GM18520 (cell line): Measurements from ENCODE around the gene ANGPTL2.
"Not testable (repeated sequence)": the region's sequence is repeated elsewhere in the genome, so short reads cannot be mapped to it uniquely, and the experiment has no call there.

Experiments
- ATAC-seq: cut with Tn5 transposase; IDR thresholded peaks from one replicate; pipeline ENCODE4 v1.9.1; 2021; ENCODE audit not compliant: unreplicated experiment

Gene ANGPTL2

GRCh38 chr9:127155314-127155960 lies 33.0 kb upstream of the ANGPTL2 start:
- no peak for ATAC-seq

DNA sequence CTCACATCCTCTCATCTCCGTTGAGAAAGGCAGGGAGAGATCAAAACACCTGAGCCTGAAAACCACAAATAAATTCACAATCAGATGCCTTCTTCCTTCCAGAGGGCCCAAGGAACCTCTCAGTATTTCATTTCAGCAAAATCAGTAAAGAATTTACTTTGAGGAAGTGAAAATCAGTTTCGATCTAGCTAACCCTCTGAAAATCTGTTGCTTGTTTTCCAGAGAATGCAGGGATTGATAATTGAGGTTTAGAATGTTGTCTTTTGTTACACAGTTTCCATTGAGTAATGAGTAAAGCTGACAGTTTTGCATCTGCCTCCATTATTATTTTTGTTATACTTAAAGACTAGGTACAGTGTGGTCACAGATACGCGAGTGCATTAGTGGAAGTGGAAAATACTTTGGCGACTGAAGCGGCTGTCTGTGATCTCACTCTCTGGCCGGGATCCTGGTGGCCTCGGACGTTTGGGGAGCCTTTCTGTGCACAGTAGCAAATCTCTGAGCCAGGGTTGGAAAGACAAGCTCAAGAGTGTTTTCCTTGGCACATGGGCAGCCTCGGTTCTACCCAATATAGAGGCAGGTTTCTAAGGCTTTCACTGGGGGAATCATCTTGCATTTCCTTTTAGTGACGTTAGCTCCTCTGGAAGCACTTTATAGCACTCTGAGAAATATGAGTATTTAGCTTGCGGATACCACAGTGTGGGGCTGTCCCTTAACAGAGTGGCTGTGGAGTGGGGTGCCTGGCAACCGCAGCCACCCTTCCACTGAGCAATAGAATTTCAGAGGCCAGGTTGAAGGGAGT lies 32.2 kb upstream of the ANGPTL2 start:
- ATAC-seq = no peak

- no peak for ATAC-seq
Measured at GRCh38 chr9:127154003-127154389, 31.6 kb upstream of the ANGPTL2 start.

DNA sequence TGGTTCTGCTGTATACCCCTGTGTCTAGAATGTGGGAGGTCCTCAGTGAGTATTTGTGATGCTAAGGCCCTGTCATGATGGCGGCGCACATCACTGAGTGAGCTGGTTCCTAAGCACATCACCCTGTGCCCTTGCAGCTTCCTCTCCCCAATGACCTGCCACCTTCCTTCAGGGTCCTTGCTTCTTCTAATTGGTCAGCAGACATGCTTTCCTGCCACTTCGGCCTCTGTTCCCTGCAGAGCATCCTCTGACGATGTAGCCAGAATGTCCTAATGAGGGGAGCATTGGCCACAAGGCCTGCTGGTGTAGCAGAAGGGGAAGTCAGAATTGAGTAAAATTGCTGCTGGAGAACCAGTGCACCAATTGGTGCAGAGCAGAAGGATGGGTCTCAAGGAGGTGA lies 31.1 kb upstream of the ANGPTL2 start:
- no peak for ATAC-seq

- ATAC-seq = no peak
Measured at GRCh38 chr9:127149463-127150390, 27.3 kb upstream of the ANGPTL2 start.

DNA sequence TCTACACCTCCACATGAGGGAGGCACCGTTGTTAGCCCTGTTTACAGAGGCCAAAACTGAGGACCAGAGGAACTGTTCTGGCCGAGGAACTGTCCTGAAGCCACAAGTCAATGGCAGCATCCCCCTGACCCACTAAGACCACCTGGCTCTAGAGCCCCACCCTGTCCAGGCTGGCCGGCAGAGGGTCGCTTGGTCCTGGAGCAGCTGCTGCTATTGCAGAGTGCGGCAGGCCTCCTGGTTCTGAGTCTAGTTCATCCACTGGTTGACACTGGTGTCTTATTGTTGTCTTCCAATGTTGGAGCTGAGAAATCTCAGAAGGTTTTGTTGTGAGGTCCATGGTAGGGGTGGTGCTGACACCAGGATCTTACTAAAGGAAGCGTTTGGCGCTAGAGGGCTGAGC lies 26.6 kb upstream of the ANGPTL2 start:
- no peak for ATAC-seq

- ATAC-seq = no peak
Measured at GRCh38 chr9:127148014-127148413, 25.6 kb upstream of the ANGPTL2 start.

DNA sequence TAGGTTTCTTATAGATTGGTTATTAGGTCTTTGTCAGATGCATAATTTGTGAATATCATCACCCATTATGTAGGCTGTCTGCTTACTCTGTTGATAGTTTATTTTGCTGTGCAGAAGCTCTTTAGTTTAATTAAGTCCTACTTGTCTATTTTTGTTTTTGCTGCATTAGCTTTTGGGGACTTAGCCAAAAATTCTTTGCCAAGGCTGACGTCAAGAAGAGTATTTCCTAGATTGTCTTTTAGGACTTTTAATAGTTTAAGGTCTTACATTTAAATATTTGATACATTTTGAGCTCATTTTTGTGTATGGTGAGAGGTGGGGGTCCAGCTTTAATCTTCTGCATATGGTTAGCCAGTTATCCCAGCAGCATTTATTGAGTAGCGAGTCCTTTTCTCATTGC lies 24.8 kb upstream of the ANGPTL2 start:
- no peak for ATAC-seq

- ATAC-seq = not testable (repeated sequence)
Measured at GRCh38 chr9:127146841-127147240, 24.4 kb upstream of the ANGPTL2 start.

GRCh38 chr9:127144670-127145445 lies 22.4 kb upstream of the ANGPTL2 start:
- no peak for ATAC-seq

DNA sequence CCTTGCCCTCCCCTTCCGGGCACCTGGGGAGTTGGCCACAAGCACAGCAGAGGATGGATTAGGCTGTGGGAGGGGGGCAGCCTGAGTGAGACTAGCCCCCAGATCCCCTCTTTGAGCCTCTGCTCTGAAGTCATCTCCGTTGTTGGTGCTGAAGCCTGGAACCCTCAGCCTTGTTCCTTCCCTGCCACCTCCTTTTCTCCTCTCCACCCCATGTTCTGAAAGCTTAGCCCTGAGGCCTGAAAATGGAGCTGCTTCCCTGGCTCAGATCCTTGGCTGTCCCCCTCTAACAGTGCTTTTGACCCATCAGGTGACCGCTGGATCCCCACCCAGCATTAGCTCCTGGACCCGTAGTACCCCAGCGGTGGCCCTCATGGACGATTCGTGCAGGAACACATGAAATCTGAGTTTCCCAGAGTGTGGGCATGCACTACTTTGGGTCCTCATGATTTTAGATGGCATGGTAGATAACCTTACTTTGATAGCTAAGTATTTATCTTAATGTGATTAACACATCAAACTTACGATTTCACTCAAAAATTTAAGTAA lies 21.6 kb upstream of the ANGPTL2 start:
- ATAC-seq = no peak

GRCh38 chr9:127142931-127143464 lies 20.6 kb upstream of the ANGPTL2 start:
- ATAC-seq = no peak

DNA sequence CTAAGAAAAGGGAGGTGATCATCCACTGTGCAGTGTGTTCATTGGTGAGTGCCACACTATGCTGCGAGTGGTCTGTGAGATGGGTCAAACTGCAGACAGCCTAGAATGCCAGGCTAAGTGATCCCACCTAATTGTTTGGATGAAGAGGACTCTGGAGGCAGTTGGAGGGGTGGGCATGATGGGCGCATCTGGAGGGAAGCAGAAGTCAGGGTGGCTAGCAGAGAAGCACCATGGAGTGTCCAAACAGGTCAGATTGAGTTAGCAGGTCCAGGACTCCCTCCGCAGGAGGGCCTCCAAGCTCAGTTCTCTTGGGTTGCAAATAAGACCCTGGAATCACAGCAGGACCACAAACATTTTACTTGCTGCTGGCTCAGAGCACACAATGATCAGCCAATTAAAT lies 19.9 kb upstream of the ANGPTL2 start:
- ATAC-seq = no peak

DNA sequence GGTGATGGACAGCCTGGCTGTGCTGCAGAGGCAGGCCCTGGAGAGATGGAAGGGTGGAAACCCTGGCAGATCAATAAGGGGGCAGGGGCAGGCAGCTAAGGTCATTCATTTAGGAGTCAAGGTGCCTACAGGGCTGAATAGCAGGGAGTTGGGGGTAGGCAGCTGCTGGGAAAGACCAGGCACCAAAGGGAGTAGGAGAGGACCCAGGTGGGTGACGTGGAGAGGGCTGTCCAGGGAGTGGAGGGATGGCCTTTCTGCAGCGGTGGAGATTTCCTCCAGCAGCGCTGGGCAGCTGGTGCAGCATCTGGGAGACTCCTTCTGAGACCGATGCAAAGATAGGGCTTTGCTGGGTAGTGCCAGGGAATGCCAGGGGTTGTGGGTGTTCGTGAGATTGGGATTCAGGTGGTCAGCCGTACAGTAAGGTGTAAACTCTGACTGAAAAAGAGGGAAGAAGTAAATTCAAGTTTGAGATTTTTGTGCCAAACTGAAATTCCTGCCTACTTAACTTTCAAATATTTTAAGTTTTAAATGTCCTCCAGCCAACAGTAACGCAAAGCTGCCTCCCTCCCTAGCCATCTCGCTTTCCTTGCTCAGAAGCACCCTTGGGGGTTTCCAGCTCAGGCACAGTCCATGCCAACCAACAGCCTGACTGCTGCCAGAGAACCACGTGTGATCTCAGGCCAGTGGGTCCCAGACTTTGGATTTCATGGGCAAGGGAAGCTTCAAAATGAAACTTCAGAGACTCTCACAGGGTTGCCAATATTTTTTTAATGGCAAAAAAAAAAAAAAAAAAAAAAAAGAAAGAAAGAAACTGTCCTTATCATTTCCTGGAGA lies 18.6 kb upstream of the ANGPTL2 start:
- ATAC-seq = no peak

GRCh38 chr9:127140181-127140580 lies 17.7 kb upstream of the ANGPTL2 start:
- no peak for ATAC-seq

DNA sequence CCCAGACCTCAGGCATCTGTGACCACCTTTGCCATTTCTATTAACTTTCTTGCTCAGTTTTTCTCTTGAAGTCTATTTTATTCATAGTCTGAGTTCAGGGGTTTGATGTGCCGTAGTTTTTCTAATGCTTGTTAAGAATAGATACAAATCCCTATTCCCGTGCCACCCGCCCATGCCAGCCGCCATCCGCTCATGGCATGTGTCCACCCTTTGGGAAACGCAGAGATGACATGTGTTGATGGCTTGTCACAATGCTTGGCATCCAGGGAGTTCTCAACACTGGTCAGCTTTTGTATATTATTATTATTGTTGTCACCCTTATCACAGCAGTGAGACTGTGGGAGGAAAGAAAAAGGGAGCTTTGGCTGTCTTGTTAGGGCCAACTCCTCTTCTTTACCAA lies 17.3 kb upstream of the ANGPTL2 start:
- ATAC-seq = no peak

DNA sequence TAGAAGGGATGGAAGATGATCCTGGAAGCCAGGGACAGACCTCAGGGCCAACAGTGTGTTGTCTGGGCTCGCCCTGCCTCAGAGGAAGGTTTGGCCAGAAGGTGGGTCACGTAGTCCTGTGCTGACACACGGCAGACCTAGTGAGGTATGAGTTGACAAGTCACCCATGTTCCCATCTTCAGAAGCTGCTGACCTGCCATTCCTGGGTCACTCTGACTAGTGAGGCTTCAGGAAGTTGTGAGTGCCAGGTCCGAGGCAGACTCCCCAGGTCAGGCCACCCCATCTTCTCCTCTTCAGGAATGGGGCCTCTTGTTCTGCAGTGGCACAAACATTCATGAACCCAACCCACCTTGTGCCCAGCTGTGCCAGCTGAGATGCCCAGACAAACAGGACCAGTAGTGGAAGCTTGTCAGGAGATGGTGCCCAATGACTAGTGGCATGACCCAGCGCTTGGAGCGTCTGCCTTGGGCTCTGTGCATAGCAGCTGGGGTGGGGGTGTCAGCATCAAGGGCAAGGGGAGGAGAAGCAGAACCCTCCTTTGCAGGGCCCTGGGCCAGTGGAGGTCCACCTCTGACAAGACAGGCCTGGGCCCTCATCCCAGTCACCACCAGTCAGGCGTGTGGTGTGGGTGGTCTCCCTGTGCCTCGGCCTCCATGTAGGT lies 16.8 kb upstream of the ANGPTL2 start:
- no peak for ATAC-seq

GRCh38 chr9:127138444-127138843 lies 16.0 kb upstream of the ANGPTL2 start:
- no peak for ATAC-seq
